ENCODE results near the gene CRHR1. TPM values are rescaled to one million over a fixed set of nuclear protein-coding genes. Genes with fewer than 3 reads are reported as not detected.
"Not testable (repeated sequence)": the region's sequence is repeated elsewhere in the genome, so short reads cannot be mapped to it uniquely, and the experiment has no call there.

Gene CRHR1
- total and polyA plus RNA-seq, 10 of the 15 experiments (the other 5 are each of a cell fraction or from before 2014, with no cell fraction given) = 0.08 TPM; not detected in 9

GRCh38 chr17:45743626-45744326 lies 40.3 kb upstream of the CRHR1 start:
- no peak for DNase-seq (ENCODE audit: low read depth, low spot score)
- ChIA-PET SMC1A (ENCODE audit: uncharacterized antibody, unreplicated experiment) (no interaction called here), POLR2A (no interaction called here), RAD21 (ENCODE audit: unreplicated experiment) (no interaction called here), CTCF (no interaction called here)
- Histone ChIP-seq H3K27me3 (replicated peaks in 1 of 2; ENCODE audit: control insufficient read depth in 2 of 2, insufficient read depth in 2 of 2, low read length in 1 of 2) (no peaks in the 10 kb centered on the region), H3K9me3 (replicated peaks; ENCODE audit: control insufficient read depth, insufficient read depth, low read length) (no peaks in the 10 kb centered on the region), H3K36me3 (ENCODE audit: control insufficient read depth in 2 of 2, insufficient read depth in 2 of 2, low read length in 1 of 2) (no peaks in the 10 kb centered on the region), H3K4me2 (ENCODE audit: control insufficient read depth, insufficient read depth) (no peak overlapping the region), H3K4me1 (ENCODE audit: control insufficient read depth, insufficient read depth, low read length) (no peaks in the 10 kb centered on the region), H3K4me3 (no peak overlapping the region), H3K27ac (ENCODE audit: control insufficient read depth, insufficient read depth) (no peak overlapping the region), H4K20me1 (ENCODE audit: control insufficient read depth, insufficient read depth) (no peaks in the 10 kb centered on the region), H3K9ac (ENCODE audit: control insufficient read depth, insufficient read depth, low read length) (no peak overlapping the region), H3K79me2 (ENCODE audit: control insufficient read depth, insufficient read depth, low read length) (no peaks in the 10 kb centered on the region), H2AFZ (ENCODE audit: control insufficient read depth, low read depth, low read length) (no peak overlapping the region)
- no peak for FAIRE-seq
- 13% methylated on average over 4 of the region's 4 CpGs for WGBS (ENCODE audit: insufficient coverage, insufficient replicate concordance, low lambda C conversion rate, missing lambda C conversion rate)
- intact Hi-C loops (cut with micrococcal nuclease; ENCODE audit: unreplicated experiment) (no loop called here), in situ Hi-C loops (cut with MboI) (no loop called here)
- TF ChIP-seq FOS (IDR thresholded peaks at IDR 0.05; ENCODE audit: borderline replicate concordance, extremely low read depth, insufficient read length) (no peak), HDAC6 (IDR thresholded peaks at IDR 0.05; ENCODE audit: unreplicated experiment) (no peak), RBBP5 (conservative IDR thresholded peaks at IDR 0.05) (no peak), RAD51 (IDR thresholded peaks at IDR 0.05) (no peak), RCOR1 (conservative IDR thresholded peaks at IDR 0.05; ENCODE audit: low read depth, low read length) (no peak), MYB (IDR thresholded peaks at IDR 0.05; ENCODE audit: borderline replicate concordance, low read depth, low read length) (no peak), KAT2A (conservative IDR thresholded peaks at IDR 0.05; ENCODE audit: control insufficient read depth, low read depth, low read length) (no peak)
- TF ChIP-seq, protein P1, sequence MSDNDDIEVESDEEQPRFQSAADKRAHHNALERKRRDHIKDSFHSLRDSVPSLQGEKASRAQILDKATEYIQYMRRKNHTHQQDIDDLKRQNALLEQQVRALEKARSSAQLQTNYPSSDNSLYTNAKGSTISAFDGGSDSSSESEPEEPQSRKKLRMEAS (IDR thresholded peaks at IDR 0.05; ENCODE audit: low read depth, low read length) = no peak
- TF ChIP-seq, protein P2, sequence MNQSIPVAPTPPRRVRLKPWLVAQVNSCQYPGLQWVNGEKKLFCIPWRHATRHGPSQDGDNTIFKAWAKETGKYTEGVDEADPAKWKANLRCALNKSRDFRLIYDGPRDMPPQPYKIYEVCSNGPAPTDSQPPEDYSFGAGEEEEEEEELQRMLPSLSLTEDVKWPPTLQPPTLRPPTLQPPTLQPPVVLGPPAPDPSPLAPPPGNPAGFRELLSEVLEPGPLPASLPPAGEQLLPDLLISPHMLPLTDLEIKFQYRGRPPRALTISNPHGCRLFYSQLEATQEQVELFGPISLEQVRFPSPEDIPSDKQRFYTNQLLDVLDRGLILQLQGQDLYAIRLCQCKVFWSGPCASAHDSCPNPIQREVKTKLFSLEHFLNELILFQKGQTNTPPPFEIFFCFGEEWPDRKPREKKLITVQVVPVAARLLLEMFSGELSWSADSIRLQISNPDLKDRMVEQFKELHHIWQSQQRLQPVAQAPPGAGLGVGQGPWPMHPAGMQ (IDR thresholded peaks at IDR 0.05; ENCODE audit: borderline replicate concordance) = no peak
- TF ChIP-seq, protein P3, sequence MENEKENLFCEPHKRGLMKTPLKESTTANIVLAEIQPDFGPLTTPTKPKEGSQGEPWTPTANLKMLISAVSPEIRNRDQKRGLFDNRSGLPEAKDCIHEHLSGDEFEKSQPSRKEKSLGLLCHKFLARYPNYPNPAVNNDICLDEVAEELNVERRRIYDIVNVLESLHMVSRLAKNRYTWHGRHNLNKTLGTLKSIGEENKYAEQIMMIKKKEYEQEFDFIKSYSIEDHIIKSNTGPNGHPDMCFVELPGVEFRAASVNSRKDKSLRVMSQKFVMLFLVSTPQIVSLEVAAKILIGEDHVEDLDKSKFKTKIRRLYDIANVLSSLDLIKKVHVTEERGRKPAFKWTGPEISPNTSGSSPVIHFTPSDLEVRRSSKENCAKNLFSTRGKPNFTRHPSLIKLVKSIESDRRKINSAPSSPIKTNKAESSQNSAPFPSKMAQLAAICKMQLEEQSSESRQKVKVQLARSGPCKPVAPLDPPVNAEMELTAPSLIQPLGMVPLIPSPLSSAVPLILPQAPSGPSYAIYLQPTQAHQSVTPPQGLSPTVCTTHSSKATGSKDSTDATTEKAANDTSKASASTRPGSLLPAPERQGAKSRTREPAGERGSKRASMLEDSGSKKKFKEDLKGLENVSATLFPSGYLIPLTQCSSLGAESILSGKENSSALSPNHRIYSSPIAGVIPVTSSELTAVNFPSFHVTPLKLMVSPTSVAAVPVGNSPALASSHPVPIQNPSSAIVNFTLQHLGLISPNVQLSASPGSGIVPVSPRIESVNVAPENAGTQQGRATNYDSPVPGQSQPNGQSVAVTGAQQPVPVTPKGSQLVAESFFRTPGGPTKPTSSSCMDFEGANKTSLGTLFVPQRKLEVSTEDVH (IDR thresholded peaks at IDR 0.05; ENCODE audit: low read depth, partially characterized antibody) = no peak
- ATAC-seq = no peak
- no TSS peak for BruUV-seq (replicated peaks)

DNA sequence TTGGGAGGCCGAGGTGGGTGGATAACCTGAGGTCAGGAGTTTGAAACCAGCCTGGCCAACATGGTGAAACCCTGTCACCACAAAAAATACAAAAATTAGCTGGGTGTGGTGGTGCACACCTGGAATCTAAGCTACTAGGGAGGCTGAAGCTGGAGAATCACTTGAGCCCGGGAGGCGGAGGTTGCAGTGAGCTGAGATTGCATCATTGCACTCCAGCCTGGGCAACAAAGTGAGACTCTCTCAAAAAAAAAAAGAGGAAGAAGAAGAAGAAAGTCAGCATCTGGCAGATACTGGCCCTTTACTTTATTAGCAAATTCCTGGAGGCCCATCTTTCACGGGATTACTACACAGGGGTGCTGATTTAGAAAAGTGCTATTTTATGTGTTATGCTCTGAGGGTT lies 39.3 kb upstream of the CRHR1 start:
- H3K4me3 ChIP-seq; H3K36me3 ChIP-seq (ENCODE audit: control insufficient read depth in 2 of 2, insufficient read depth in 2 of 2, low read length in 1 of 2); H3K9me3 ChIP-seq (replicated peaks; ENCODE audit: control insufficient read depth, insufficient read depth, low read length); H3K4me1 ChIP-seq (ENCODE audit: control insufficient read depth, insufficient read depth, low read length); DNase-seq (ENCODE audit: low read depth, low spot score); CTCF ChIA-PET; in situ Hi-C loops (cut with MboI); H2AFZ ChIP-seq (ENCODE audit: control insufficient read depth, low read depth, low read length); H3K27ac ChIP-seq (ENCODE audit: control insufficient read depth, insufficient read depth); H3K79me2 ChIP-seq (ENCODE audit: control insufficient read depth, insufficient read depth, low read length); intact Hi-C loops (cut with micrococcal nuclease; ENCODE audit: unreplicated experiment); FAIRE-seq; ATAC-seq; SMC1A ChIA-PET (ENCODE audit: uncharacterized antibody, unreplicated experiment); RAD21 ChIA-PET (ENCODE audit: unreplicated experiment); BruUV-seq (replicated peaks); H3K27me3 ChIP-seq (replicated peaks in 1 of 2; ENCODE audit: control insufficient read depth in 2 of 2, insufficient read depth in 2 of 2, low read length in 1 of 2); H3K4me2 ChIP-seq (ENCODE audit: control insufficient read depth, insufficient read depth); H3K9ac ChIP-seq (ENCODE audit: control insufficient read depth, insufficient read depth, low read length); H4K20me1 ChIP-seq (ENCODE audit: control insufficient read depth, insufficient read depth): not testable (repeated sequence)
- WGBS (ENCODE audit: insufficient coverage, insufficient replicate concordance, low lambda C conversion rate, missing lambda C conversion rate) = 20% methylated on average over 4 of the region's 4 CpGs
- POLR2A ChIA-PET = interaction anchor here (0.6 kb wide), 1 partner anchor 758 kb away, joined by 4 read pairs; no protein-coding TSS in a partner anchor

Data from GM12878 (cell line).